ENCODE data around the gene PDZRN3. TPM values are rescaled to one million over a fixed set of nuclear protein-coding genes. Genes with fewer than 3 reads are reported as not detected.

Gene PDZRN3
- total RNA-seq, 2 donors from 2014 or later: not detected

DNA sequence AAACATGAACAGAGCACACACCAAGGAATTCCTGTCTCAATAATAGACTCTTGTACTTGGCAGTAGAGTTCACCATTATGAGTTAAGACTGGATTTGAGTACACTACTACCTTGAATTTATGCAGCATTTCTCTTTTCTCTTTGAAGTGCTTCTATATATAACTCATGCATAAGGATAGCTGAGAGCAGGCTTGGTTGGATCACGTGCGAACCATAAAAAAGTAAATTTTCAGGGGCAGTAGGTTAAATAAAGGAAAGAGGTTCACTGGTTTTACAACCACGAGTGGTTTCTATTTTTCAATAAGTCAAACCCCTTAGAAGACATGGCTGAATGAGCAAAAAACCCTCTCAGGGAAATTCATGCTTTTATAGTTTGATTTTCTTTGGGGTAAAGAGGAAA lies 28.6 kb upstream of the PDZRN3 start:
- no peak for ATAC-seq
- H3K27me3 Mint-ChIP-seq: no peaks in the 10 kb centered on the region
- no peak overlapping the region for H3K4me3 Mint-ChIP-seq
- H3K27ac Mint-ChIP-seq: no peak overlapping the region
- no peaks in the 10 kb centered on the region for H3K4me1 Mint-ChIP-seq (ENCODE audit: low read depth in 2 of 2)
- DNase-seq (ENCODE audit: low spot score): no peak
- H3K36me3 Mint-ChIP-seq: no peaks in the 10 kb centered on the region
- H3K9me3 Mint-ChIP-seq: peaks cover 6% of the 10 kb centered on the region

DNA sequence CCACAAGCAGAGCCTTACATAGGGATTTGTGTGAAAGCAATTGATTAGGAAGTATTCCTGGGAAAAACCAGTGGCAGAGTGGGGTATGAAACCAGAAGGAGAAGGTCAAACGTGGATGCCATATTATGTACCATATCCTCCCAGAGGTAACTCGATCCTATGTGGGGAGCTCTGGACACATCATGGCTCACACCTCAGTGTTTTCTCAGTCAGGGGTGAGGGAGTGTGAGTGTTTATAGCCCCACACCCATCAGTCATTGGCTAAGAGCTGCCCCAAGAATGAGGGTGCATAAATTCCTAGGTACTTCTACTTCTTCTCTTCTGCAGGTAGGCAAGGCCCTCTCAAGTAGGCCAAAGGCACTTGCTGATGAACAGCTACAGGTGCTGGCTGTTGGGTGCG lies 28.2 kb upstream of the PDZRN3 start:
- Mint-ChIP-seq H3K36me3 (no peaks in the 10 kb centered on the region), H3K9me3 (peaks cover 1% of the 10 kb centered on the region), H3K4me1 (ENCODE audit: low read depth in 2 of 2) (no peaks in the 10 kb centered on the region), H3K27ac (no peak overlapping the region), H3K4me3 (no peak overlapping the region), H3K27me3 (no peaks in the 10 kb centered on the region)
- DNase-seq (ENCODE audit: low spot score): no peak
- ATAC-seq: no peak

DNA sequence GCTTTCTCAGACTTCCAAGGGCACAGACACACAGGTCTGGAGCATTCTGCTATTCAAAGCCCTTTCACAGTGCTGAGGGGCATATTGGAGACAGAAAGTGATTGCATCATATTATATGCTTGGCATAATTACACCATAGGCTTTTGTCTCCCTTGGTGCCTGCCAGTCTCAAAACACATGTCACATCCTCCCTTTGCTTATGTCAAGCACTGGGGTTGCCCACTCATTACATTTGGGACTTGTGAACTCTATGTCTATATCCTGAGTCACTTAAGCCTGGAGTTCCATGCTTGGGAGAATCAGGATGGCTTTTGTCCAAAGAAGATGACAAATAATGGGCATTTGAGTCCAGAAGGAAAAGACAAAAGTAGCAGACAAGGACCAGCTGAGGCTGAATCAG lies 12.3 kb upstream of the PDZRN3 start:
- ATAC-seq (no peak), DNase-seq (ENCODE audit: low spot score) (no peak)
- Mint-ChIP-seq H3K27ac (no peak overlapping the region), H3K4me1 (ENCODE audit: low read depth in 2 of 2) (no peaks in the 10 kb centered on the region), H3K27me3 (peaks cover 0 to 3% of the 10 kb centered on the region in 2 donors), H3K9me3 (peaks cover 10% of the 10 kb centered on the region), H3K36me3 (no peaks in the 10 kb centered on the region), H3K4me3 (no peak overlapping the region)

GRCh38 chr3:73635254-73635653 lies 10.5 kb upstream of the PDZRN3 start:
- H3K4me3 Mint-ChIP-seq: no peak overlapping the region
- no peak for DNase-seq (ENCODE audit: low spot score)

GRCh38 chr3:73633916-73634344 lies 9.2 kb upstream of the PDZRN3 start:
- H3K4me1 Mint-ChIP-seq (ENCODE audit: low read depth in 2 of 2): no peaks in the 10 kb centered on the region
- peaks cover 10% of the 10 kb centered on the region for H3K9me3 Mint-ChIP-seq
- H3K4me3 Mint-ChIP-seq: no peak overlapping the region
- DNase-seq (ENCODE audit: low spot score) (no peak), ATAC-seq (no peak)
- H3K27me3 Mint-ChIP-seq: peaks cover 0 to 3% of the 10 kb centered on the region in 2 donors
- H3K27ac Mint-ChIP-seq: no peak overlapping the region
- H3K36me3 Mint-ChIP-seq: no peaks in the 10 kb centered on the region

More at GRCh38 chr3:73635254-73635653, 10.5 kb upstream of the PDZRN3 start:
- Mint-ChIP-seq H3K27me3 (peaks cover 0 to 3% of the 10 kb centered on the region in 2 donors), H3K4me1 (ENCODE audit: low read depth in 2 of 2) (no peaks in the 10 kb centered on the region), H3K27ac (no peak overlapping the region), H3K36me3 (no peaks in the 10 kb centered on the region), H3K9me3 (peaks cover 10% of the 10 kb centered on the region)
- ATAC-seq: no peak

DNA sequence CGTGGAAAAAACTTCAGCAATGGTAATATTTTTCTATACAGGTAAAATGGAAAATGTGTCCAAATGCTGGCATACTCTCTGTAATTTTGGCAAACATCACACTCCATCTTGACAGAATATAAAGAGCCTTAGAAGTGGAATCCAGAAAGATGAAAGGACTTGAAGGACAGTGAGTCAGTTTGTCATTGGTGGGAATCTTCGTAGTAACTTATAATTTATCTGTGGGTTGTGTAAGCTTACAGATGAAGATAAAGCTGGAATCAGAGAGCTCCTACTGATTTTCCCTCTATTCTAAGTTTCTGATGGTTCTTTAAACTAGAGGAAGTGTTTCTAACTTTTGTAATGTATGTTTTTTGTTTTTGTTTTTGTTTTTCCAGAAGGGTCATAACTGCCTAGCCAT lies 8.7 kb upstream of the PDZRN3 start:
- H3K27ac Mint-ChIP-seq: no peak overlapping the region
- H3K4me1 Mint-ChIP-seq (ENCODE audit: low read depth in 2 of 2): no peaks in the 10 kb centered on the region
- H3K9me3 Mint-ChIP-seq: peaks cover 7% of the 10 kb centered on the region
- H3K27me3 Mint-ChIP-seq: peaks cover 0 to 3% of the 10 kb centered on the region in 2 donors
- no peak overlapping the region for H3K4me3 Mint-ChIP-seq
- H3K36me3 Mint-ChIP-seq: no peaks in the 10 kb centered on the region
- no peak for DNase-seq (ENCODE audit: low spot score)
- ATAC-seq: no peak

- Mint-ChIP-seq H3K27ac (no peak overlapping the region), H3K4me3 (no peak overlapping the region), H3K9me3 (peaks cover 4% of the 10 kb centered on the region), H3K4me1 (ENCODE audit: low read depth in 2 of 2) (no peaks in the 10 kb centered on the region), H3K27me3 (no peaks in the 10 kb centered on the region), H3K36me3 (no peaks in the 10 kb centered on the region)
- DNase-seq (ENCODE audit: low spot score): no peak
- ATAC-seq: no peak
Measured at GRCh38 chr3:73626106-73626505, 1.4 kb upstream of the PDZRN3 start.

DNA sequence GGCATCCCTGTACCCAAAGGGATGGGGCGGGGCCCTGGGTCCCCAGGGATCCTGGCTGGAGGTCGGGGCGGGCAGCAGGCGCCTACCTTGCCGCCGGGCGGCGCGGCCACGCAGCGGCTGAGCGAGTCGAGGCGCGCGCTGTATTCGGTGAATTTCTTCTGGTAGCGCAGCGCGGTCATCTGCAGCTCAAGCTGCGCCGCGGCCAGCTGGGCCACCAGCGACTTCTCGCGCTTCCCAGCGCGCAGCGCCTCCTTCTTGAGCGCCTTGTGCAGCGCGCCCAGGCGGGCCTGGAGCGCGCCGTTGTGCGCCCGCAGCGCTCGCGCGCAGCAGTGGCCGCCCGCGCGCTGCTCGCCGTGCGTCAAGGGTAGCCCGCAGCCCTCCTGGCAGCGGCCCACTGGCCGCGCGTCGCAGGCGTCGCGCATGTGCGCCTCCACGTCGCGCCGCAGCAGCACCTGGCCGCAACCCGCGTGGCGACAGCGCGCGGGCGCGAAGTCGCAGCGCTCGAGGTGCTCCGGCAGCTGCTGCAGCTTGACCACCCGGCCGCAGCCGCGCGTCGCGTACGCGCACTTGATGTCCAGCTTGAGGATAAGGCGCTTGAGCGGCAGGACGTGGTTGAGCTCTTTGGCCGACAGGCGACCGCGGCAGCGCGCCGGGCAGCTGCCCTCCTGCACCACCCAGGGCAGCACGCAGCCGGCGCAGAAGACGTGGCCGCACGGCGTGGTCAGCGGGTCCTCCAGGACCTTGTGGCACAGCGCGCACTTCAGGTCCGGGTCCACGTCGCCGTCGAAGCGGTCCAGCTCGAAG lies 522 bp downstream of the PDZRN3 start:
- ATAC-seq (no peak), DNase-seq (ENCODE audit: low spot score) (no peak)
- Mint-ChIP-seq H3K4me3 (no peak overlapping the region), H3K4me1 (ENCODE audit: low read depth in 2 of 2) (no peaks in the 10 kb centered on the region), H3K27ac (no peak overlapping the region), H3K27me3 (no peaks in the 10 kb centered on the region), H3K36me3 (no peaks in the 10 kb centered on the region), H3K9me3 (peaks cover 3% of the 10 kb centered on the region)

GRCh38 chr3:73623346-73623745 lies 1.4 kb downstream of the PDZRN3 start:
- no peak overlapping the region for H3K4me3 Mint-ChIP-seq
- ATAC-seq: no peak
- H3K4me1 Mint-ChIP-seq (ENCODE audit: low read depth in 2 of 2): no peaks in the 10 kb centered on the region
- no peaks in the 10 kb centered on the region for H3K27me3 Mint-ChIP-seq
- DNase-seq (ENCODE audit: low spot score): no peak
- no peak overlapping the region for H3K27ac Mint-ChIP-seq
- H3K36me3 Mint-ChIP-seq: no peaks in the 10 kb centered on the region
- H3K9me3 Mint-ChIP-seq: no peaks in the 10 kb centered on the region

- ATAC-seq: no peak
- no peaks in the 10 kb centered on the region for H3K27me3 Mint-ChIP-seq
- H3K4me3 Mint-ChIP-seq: no peak overlapping the region
- DNase-seq (ENCODE audit: low spot score): no peak
- no peaks in the 10 kb centered on the region for H3K36me3 Mint-ChIP-seq
- no peaks in the 10 kb centered on the region for H3K4me1 Mint-ChIP-seq (ENCODE audit: low read depth in 2 of 2)
- H3K9me3 Mint-ChIP-seq: no peaks in the 10 kb centered on the region
- H3K27ac Mint-ChIP-seq: no peak overlapping the region
Measured at GRCh38 chr3:73622091-73622805, 2.5 kb downstream of the PDZRN3 start.

GRCh38 chr3:73621388-73621787 lies 3.4 kb downstream of the PDZRN3 start:
- DNase-seq (ENCODE audit: low spot score): no peak
- Mint-ChIP-seq H3K27ac (no peak overlapping the region), H3K27me3 (no peaks in the 10 kb centered on the region), H3K4me3 (no peak overlapping the region), H3K36me3 (no peaks in the 10 kb centered on the region), H3K4me1 (ENCODE audit: low read depth in 2 of 2) (no peaks in the 10 kb centered on the region), H3K9me3 (no peaks in the 10 kb centered on the region)
- no peak for ATAC-seq

- H3K4me3 Mint-ChIP-seq: no peak overlapping the region
- no peaks in the 10 kb centered on the region for H3K27me3 Mint-ChIP-seq
- H3K4me1 Mint-ChIP-seq (ENCODE audit: low read depth in 2 of 2): no peaks in the 10 kb centered on the region
- H3K9me3 Mint-ChIP-seq: no peaks in the 10 kb centered on the region
- no peak for ATAC-seq
- H3K27ac Mint-ChIP-seq: no peak overlapping the region
- DNase-seq (ENCODE audit: low spot score): no peak
- no peaks in the 10 kb centered on the region for H3K36me3 Mint-ChIP-seq
Measured at GRCh38 chr3:73618461-73618860, 6.3 kb downstream of the PDZRN3 start.

GRCh38 chr3:73616056-73616455 lies 8.7 kb downstream of the PDZRN3 start:
- H3K4me3 Mint-ChIP-seq: no peak overlapping the region
- DNase-seq (ENCODE audit: low spot score): no peak
- no peak overlapping the region for H3K27ac Mint-ChIP-seq
- no peaks in the 10 kb centered on the region for H3K36me3 Mint-ChIP-seq
- no peaks in the 10 kb centered on the region for H3K9me3 Mint-ChIP-seq
- no peaks in the 10 kb centered on the region for H3K27me3 Mint-ChIP-seq
- H3K4me1 Mint-ChIP-seq (ENCODE audit: low read depth in 2 of 2): no peaks in the 10 kb centered on the region
- ATAC-seq: no peak

GRCh38 chr3:73614419-73614818 lies 10.3 kb downstream of the PDZRN3 start:
- H3K4me1 Mint-ChIP-seq (ENCODE audit: low read depth in 2 of 2): no peaks in the 10 kb centered on the region
- no peaks in the 10 kb centered on the region for H3K9me3 Mint-ChIP-seq
- H3K27ac Mint-ChIP-seq: no peak overlapping the region
- H3K27me3 Mint-ChIP-seq: no peaks in the 10 kb centered on the region
- H3K36me3 Mint-ChIP-seq: no peaks in the 10 kb centered on the region
- no peak for DNase-seq (ENCODE audit: low spot score)
- no peak for ATAC-seq
- no peak overlapping the region for H3K4me3 Mint-ChIP-seq

Measured in natural killer cell treated with Interleukin-12 subunit alpha and Interleukin-12 subunit beta and Interleukin-15 and Interleukin-18, amount 100 ng/mL, for 72 hours (primary cell).